Duodenal mucosa (tissue), 2 donors: ENCODE measurements around the gene IRF8.
"Not testable (repeated sequence)": the region's sequence is repeated elsewhere in the genome, so short reads cannot be mapped to it uniquely, and the experiment has no call there.

Experiments
- H3K27ac ChIP-seq: one replicate; pipeline ENCODE4 v1.7.0; 2013; ENCODE audit warnings: low read depth, low read length
- H3K27me3 ChIP-seq, 2 donors: one replicate each; pipeline ENCODE4 v1.7.0; 2013; ENCODE audit warnings: low read length in 2 of 2, control low read depth in 1 of 2; ENCODE audit not compliant: insufficient read depth in 2 of 2, control insufficient read depth in 1 of 2
- H3K36me3 ChIP-seq, 2 donors: one replicate each; pipeline ENCODE4 v1.7.0; 2013; ENCODE audit warnings: low read length in 2 of 2, control low read depth in 1 of 2; ENCODE audit not compliant: insufficient read depth in 2 of 2, control insufficient read depth in 1 of 2
- H3K4me1 ChIP-seq, 2 donors: one replicate each; pipeline ENCODE4 v1.7.0; 2013; ENCODE audit warnings: low read length in 2 of 2, control low read depth in 1 of 2; ENCODE audit not compliant: insufficient read depth in 2 of 2, control insufficient read depth in 1 of 2
- H3K4me3 ChIP-seq, 2 donors: one replicate each; pipeline ENCODE4 v1.7.0; 2013; ENCODE audit warnings: low read length in 2 of 2, low read depth in 1 of 2
- H3K9ac ChIP-seq, 2 donors: one replicate each; pipeline ENCODE4 v1.7.0; 2013; ENCODE audit warnings: low read length in 2 of 2, low read depth in 1 of 2
- H3K9me3 ChIP-seq, 2 donors: one replicate each; pipeline ENCODE4 v1.7.0; 2013; ENCODE audit warnings: low read length in 2 of 2, control low read depth in 1 of 2; ENCODE audit not compliant: control insufficient read depth in 1 of 2

The IRF8 gene

GRCh38 chr16:85931596-85932402, 32.8 kb downstream of the IRF8 start:
- Histone ChIP-seq H3K27ac (no peak overlapping the region), H3K27me3 (no peaks in the 10 kb centered on the region), H3K36me3 (no peaks in the 10 kb centered on the region), H3K4me1 (peaks cover 18 to 20% of the 10 kb centered on the region in 2 donors), H3K9ac (no peak overlapping the region), H3K9me3 (no peaks in the 10 kb centered on the region), H3K4me3 (no peak overlapping the region)

- Histone ChIP-seq H3K4me1 (peaks cover 18 to 21% of the 10 kb centered on the region in 2 donors), H3K9ac (no peak overlapping the region), H3K4me3 (no peak overlapping the region), H3K9me3 (no peaks in the 10 kb centered on the region), H3K36me3 (no peaks in the 10 kb centered on the region), H3K27ac (no peak overlapping the region), H3K27me3 (no peaks in the 10 kb centered on the region)
These were observed 35.2 kb downstream of the IRF8 start for GRCh38 chr16:85934210-85934609.

GRCh38 chr16:85935391-85935973, 36.5 kb downstream of the IRF8 start:
- H3K27me3 ChIP-seq, result no peaks in the 10 kb centered on the region
- H3K27ac ChIP-seq, result no peak overlapping the region
- H3K4me1 ChIP-seq, result peaks cover 17 to 22% of the 10 kb centered on the region in 2 donors
- H3K9ac ChIP-seq, result peak overlapping the region in 1 of 2 donors; percentile 22
- H3K9me3 ChIP-seq, result no peaks in the 10 kb centered on the region
- H3K4me3 ChIP-seq, result peak overlapping the region in 1 of 2 donors; percentile 41
- H3K36me3 ChIP-seq, result no peaks in the 10 kb centered on the region

- Histone ChIP-seq H3K27ac (no peak overlapping the region), H3K9ac (peak overlapping the region in 1 of 2 donors; percentile 22), H3K36me3 (no peaks in the 10 kb centered on the region), H3K4me3 (peak overlapping the region in 1 of 2 donors; percentile 41), H3K27me3 (no peaks in the 10 kb centered on the region), H3K4me1 (peaks cover 17 to 23% of the 10 kb centered on the region in 2 donors), H3K9me3 (no peaks in the 10 kb centered on the region)
These were observed 37.2 kb downstream of the IRF8 start for GRCh38 chr16:85935974-85936760.

- Histone ChIP-seq H3K27ac (no peak overlapping the region), H3K4me1 (peaks cover 17 to 21% of the 10 kb centered on the region in 2 donors), H3K9ac (no peak overlapping the region), H3K4me3 (no peak overlapping the region), H3K36me3 (no peaks in the 10 kb centered on the region), H3K9me3 (no peaks in the 10 kb centered on the region), H3K27me3 (no peaks in the 10 kb centered on the region)
These were observed 37.9 kb downstream of the IRF8 start for GRCh38 chr16:85936816-85937215.

- Histone ChIP-seq H3K4me3 (no peak overlapping the region), H3K4me1 (peaks cover 17 to 18% of the 10 kb centered on the region in 2 donors), H3K27me3 (no peaks in the 10 kb centered on the region), H3K36me3 (no peaks in the 10 kb centered on the region), H3K9ac (no peak overlapping the region), H3K9me3 (no peaks in the 10 kb centered on the region), H3K27ac (no peak overlapping the region)
These were observed 41.3 kb downstream of the IRF8 start for GRCh38 chr16:85940214-85940613.

- peaks cover 15% of the 10 kb centered on the region in 2 donors for H3K4me1 ChIP-seq
- H3K36me3 ChIP-seq, result no peaks in the 10 kb centered on the region
- H3K9ac ChIP-seq, result no peak overlapping the region
- H3K4me3 ChIP-seq, result no peak overlapping the region
- peaks cover 0 to 2% of the 10 kb centered on the region in 2 donors for H3K27me3 ChIP-seq
- H3K9me3 ChIP-seq, result no peaks in the 10 kb centered on the region
- H3K27ac ChIP-seq, result no peak overlapping the region
These were observed 43.1 kb downstream of the IRF8 start for GRCh38 chr16:85941863-85942644.

GRCh38 chr16:85942659-85943058, 43.7 kb downstream of the IRF8 start:
- not testable (repeated sequence) for H3K36me3 ChIP-seq, H3K4me3 ChIP-seq, H3K27me3 ChIP-seq, H3K9ac ChIP-seq, H3K9me3 ChIP-seq, H3K27ac ChIP-seq
- H3K4me1 ChIP-seq, result peaks cover 17 to 19% of the 10 kb centered on the region in 2 donors

GRCh38 chr16:85943711-85944110, 44.7 kb downstream of the IRF8 start:
- Histone ChIP-seq H3K9me3 (no peaks in the 10 kb centered on the region), H3K27ac (no peak overlapping the region), H3K4me1 (peaks cover 22 to 23% of the 10 kb centered on the region in 2 donors), H3K4me3 (no peak overlapping the region), H3K9ac (no peak overlapping the region), H3K27me3 (peaks cover 0 to 9% of the 10 kb centered on the region in 2 donors), H3K36me3 (no peaks in the 10 kb centered on the region)
